Prostate gland (tissue), 2 donors: Measurements from ENCODE around the gene ZMYND8.

Experiments used
- CTCF ChIP-seq, 4 experiments: fragments of 200-600 bp in 2 of 4; fragments of 450-650 bp in 2 of 4; sonication (generic) in 2 of 4; IDR thresholded peaks; 1 replicate in 3 of 4; 2 replicates in 1 of 4; pipeline ENCODE4 v1.5.1; 2016 to 2019; ENCODE audit warnings: antibody characterized with exemption in 4 of 4, mild to moderate bottlenecking in 2 of 4, moderate library complexity in 2 of 4
- POLR2AphosphoS5 ChIP-seq: sonication (generic); formaldehyde crosslinking; IDR thresholded peaks from one replicate; pipeline ENCODE4 v1.6.1; 2017; ENCODE audit warnings: antibody characterized with exemption

GRCh38 chr20:47338131-47338628, 18.3 kb downstream of the ZMYND8 start:
- TF ChIP-seq POLR2AphosphoS5 = no peak
- no peak for TF ChIP-seq CTCF (IDR thresholded peaks at IDR 0.05)
